ENCODE measurements around the gene RAB30. TPM values are rescaled to one million over a fixed set of nuclear protein-coding genes. Genes with fewer than 3 reads are reported as not detected.

Gene RAB30
- total RNA-seq, 1 experiment from 2014 or later: 6.2 TPM

- no peak for TF ChIP-seq KAT7 (CRISPR knock-in tag; IDR thresholded peaks at IDR 0.05; ENCODE audit: borderline replicate concordance)
- TF ChIP-seq CTCF (IDR thresholded peaks at IDR 0.05): no peak
- TF ChIP-seq ATF3 (CRISPR knock-in tag; conservative IDR thresholded peaks at IDR 0.05): no peak
- no peak for TF ChIP-seq NFATC4 (CRISPR knock-in tag; IDR thresholded peaks at IDR 0.05)
- TF ChIP-seq JUN (CRISPR knock-in tag; IDR thresholded peaks at IDR 0.05): no peak
- TF ChIP-seq SMAD3 (CRISPR knock-in tag; IDR thresholded peaks at IDR 0.05; ENCODE audit: borderline replicate concordance): no peak
- TF ChIP-seq E2F5 (CRISPR knock-in tag; IDR thresholded peaks at IDR 0.05): no peak
- no peak for TF ChIP-seq RELA (CRISPR knock-in tag; IDR thresholded peaks at IDR 0.05; ENCODE audit: borderline replicate concordance)
- TF ChIP-seq ZBTB43 (CRISPR knock-in tag; IDR thresholded peaks at IDR 0.05): no peak
- TF ChIP-seq FOXP4 (CRISPR knock-in tag; IDR thresholded peaks at IDR 0.05): no peak
- no peak for TF ChIP-seq PREB (CRISPR knock-in tag; IDR thresholded peaks at IDR 0.05; ENCODE audit: borderline replicate concordance)
- Mint-ChIP-seq H3K36me3 (no peaks in the 10 kb centered on the region), H3K9me3 (no peaks in the 10 kb centered on the region), H3K4me3 (no peak overlapping the region), H3K27ac (no peak overlapping the region), H3K4me1 (no peaks in the 10 kb centered on the region; the same call in 1 of the 2 replicates), H3K27me3 (ENCODE audit: low read depth) (no peaks in the 10 kb centered on the region)
- ATAC-seq (peak; percentile 61), DNase-seq (ENCODE audit: low spot score) (no peak)
- ChIA-PET CTCF (interaction anchor here (0.6 kb wide), 1 partner anchor 115 kb away, joined by 7 read pairs; no protein-coding TSS in a partner anchor), POLR2A (no interaction called here)
These were observed 43.9 kb upstream of the RAB30 start for GRCh38 chr11:83115551-83115950.

- DNase-seq (ENCODE audit: low spot score) (no peak), ATAC-seq (no peak)
- TF ChIP-seq ZNF671 (CRISPR knock-in tag; IDR thresholded peaks at IDR 0.05): no peak
- Mint-ChIP-seq H3K27me3 (ENCODE audit: low read depth) (no peaks in the 10 kb centered on the region), H3K4me1 (no peaks in the 10 kb centered on the region), H3K36me3 (no peaks in the 10 kb centered on the region), H3K4me3 (no peak overlapping the region), H3K27ac (no peak overlapping the region), H3K9me3 (no peaks in the 10 kb centered on the region)
- ChIA-PET CTCF (interaction anchor here (0.6 kb wide), 1 partner anchor 114 kb away, joined by 7 read pairs; no protein-coding TSS in a partner anchor), POLR2A (no interaction called here)
These were observed 43.3 kb upstream of the RAB30 start for GRCh38 chr11:83115026-83115425.

GRCh38 chr11:83112886-83113285 is 41.2 kb upstream of the RAB30 start:
- Mint-ChIP-seq H3K4me1 (no peaks in the 10 kb centered on the region), H3K27ac (no peak overlapping the region), H3K4me3 (no peak overlapping the region), H3K9me3 (no peaks in the 10 kb centered on the region), H3K27me3 (ENCODE audit: low read depth) (no peaks in the 10 kb centered on the region), H3K36me3 (no peaks in the 10 kb centered on the region)
- POLR2A ChIA-PET: no interaction called here
- ATAC-seq: no peak
- no peak for DNase-seq (ENCODE audit: low spot score)
- CTCF ChIA-PET: no interaction called here
- no peak for TF ChIP-seq OVOL2 (CRISPR knock-in tag; IDR thresholded peaks at IDR 0.05; ENCODE audit: borderline replicate concordance)
- TF ChIP-seq ATF2 (CRISPR knock-in tag; IDR thresholded peaks at IDR 0.05; ENCODE audit: borderline replicate concordance, low read depth): no peak
- TF ChIP-seq HMGXB4 (CRISPR knock-in tag; IDR thresholded peaks at IDR 0.05): no peak
- no peak for TF ChIP-seq JAZF1 (CRISPR knock-in tag; IDR thresholded peaks at IDR 0.05)
- TF ChIP-seq ATF3 (CRISPR knock-in tag; conservative IDR thresholded peaks at IDR 0.05): no peak
- no peak for TF ChIP-seq ZNF423 (CRISPR knock-in tag; IDR thresholded peaks at IDR 0.05)
- no peak for TF ChIP-seq ZNF232 (CRISPR knock-in tag; IDR thresholded peaks at IDR 0.05)

All from WTC11 (cell line).